HG03039 (cell line): Measurements from ENCODE around the gene MAD1L1.

Source experiments
- ATAC-seq: cut with Tn5 transposase; IDR thresholded peaks from one replicate; pipeline ENCODE4 v1.9.1; 2021; ENCODE audit warnings: mild to moderate bottlenecking, moderate library complexity; ENCODE audit not compliant: unreplicated experiment

The MAD1L1 gene

GRCh38 chr7:2258661-2259365 is 26.1 kb upstream of the MAD1L1 start:
- peak; percentile 47 for ATAC-seq

GRCh38 chr7:2257651-2258050 is 24.9 kb upstream of the MAD1L1 start:
- no peak for ATAC-seq

- ATAC-seq = no peak
These were observed 24.4 kb upstream of the MAD1L1 start for GRCh38 chr7:2257046-2257551.

GRCh38 chr7:2256306-2257045 is 23.7 kb upstream of the MAD1L1 start:
- ATAC-seq = no peak

- no peak for ATAC-seq
These were observed 22.7 kb upstream of the MAD1L1 start for GRCh38 chr7:2255145-2256139.

GRCh38 chr7:2254429-2255144 is 21.8 kb upstream of the MAD1L1 start:
- no peak for ATAC-seq

- ATAC-seq = no peak
These were observed 20.9 kb upstream of the MAD1L1 start for GRCh38 chr7:2253525-2254244.

GRCh38 chr7:2253021-2253420 is 20.3 kb upstream of the MAD1L1 start:
- ATAC-seq = no peak

GRCh38 chr7:2251841-2252771 is 19.4 kb upstream of the MAD1L1 start:
- ATAC-seq = no peak

- no peak for ATAC-seq
These were observed 18.6 kb upstream of the MAD1L1 start for GRCh38 chr7:2251381-2251780.

- no peak for ATAC-seq
These were observed 17.1 kb upstream of the MAD1L1 start for GRCh38 chr7:2249744-2250323.

- no peak for ATAC-seq
These were observed 16.4 kb upstream of the MAD1L1 start for GRCh38 chr7:2248984-2249694.

- ATAC-seq = no peak
These were observed 14.6 kb upstream of the MAD1L1 start for GRCh38 chr7:2247141-2247995.

- ATAC-seq = no peak
These were observed 13.3 kb upstream of the MAD1L1 start for GRCh38 chr7:2245883-2246675.

- no peak for ATAC-seq
These were observed 11.8 kb upstream of the MAD1L1 start for GRCh38 chr7:2244404-2244995.

GRCh38 chr7:2243458-2243857 is 10.7 kb upstream of the MAD1L1 start:
- ATAC-seq = no peak
